Kidney tubule cell (primary cell): ENCODE results near the gene C10orf95.

ENCODE experiments used
- DNase-seq: peaks from one replicate; pipeline ENCODE4 v3.0.0-alpha.2; 2018; ENCODE audit warnings: low spot score

Gene C10orf95

GRCh38 chr10:102434394-102435132 lies 16.8 kb downstream of the C10orf95 start:
- DNase-seq, result peak; percentile 21

- no peak for DNase-seq
Measured at GRCh38 chr10:102433619-102434046, 17.7 kb downstream of the C10orf95 start.

GRCh38 chr10:102432162-102432950 lies 19.0 kb downstream of the C10orf95 start, which contains the start of gene CUEDC2:
TSS of gene CUEDC2 (minus strand) at chr10:102432574. CDS start at chr10:102425188, 7,386 bp downstream.
- DNase-seq, result peak; percentile 96

- peak; percentile 36 for DNase-seq
Measured at GRCh38 chr10:102431452-102432124, 19.8 kb downstream of the C10orf95 start.

- DNase-seq, result no peak
Measured at GRCh38 chr10:102429468-102429867, 21.9 kb downstream of the C10orf95 start.

- no peak for DNase-seq
Measured at GRCh38 chr10:102426803-102427287, 24.5 kb downstream of the C10orf95 start.

GRCh38 chr10:102425444-102425843 lies 25.9 kb downstream of the C10orf95 start:
- no peak for DNase-seq

GRCh38 chr10:102424916-102425315 lies 26.4 kb downstream of the C10orf95 start:
- no peak for DNase-seq

- DNase-seq, result no peak
Measured at GRCh38 chr10:102424145-102424544, 27.2 kb downstream of the C10orf95 start.

GRCh38 chr10:102423372-102423968 lies 27.9 kb downstream of the C10orf95 start:
- DNase-seq, result no peak

GRCh38 chr10:102422545-102423129 lies 28.7 kb downstream of the C10orf95 start:
- peak; percentile 87 for DNase-seq

GRCh38 chr10:102421757-102422512 lies 29.4 kb downstream of the C10orf95 start:
- DNase-seq, result peak; percentile 60

GRCh38 chr10:102421507-102421756 lies 29.9 kb downstream of the C10orf95 start:
- DNase-seq, result no peak

- DNase-seq, result peak; percentile 96
Measured at GRCh38 chr10:102420714-102421506, 30.4 kb downstream of the C10orf95 start, which contains the start of gene FBXL15. TSS of gene FBXL15 (plus strand) at chr10:102420836. CDS start at chr10:102421130, 294 bp downstream.

- no peak for DNase-seq
Measured at GRCh38 chr10:102420181-102420713, 31.1 kb downstream of the C10orf95 start.

GRCh38 chr10:102419269-102420180 lies 31.8 kb downstream of the C10orf95 start:
- peak; percentile 35 for DNase-seq

GRCh38 chr10:102418622-102419268 lies 32.6 kb downstream of the C10orf95 start, which contains the start of gene PSD:
TSS of gene PSD (minus strand) at chr10:102418785. CDS start at chr10:102417038, 1,747 bp downstream.
- DNase-seq, result no peak

- DNase-seq, result no peak
Measured at GRCh38 chr10:102416695-102417094, 34.6 kb downstream of the C10orf95 start.
